ENCODE measurements around the gene KCNT1. TPM values are rescaled to one million over a fixed set of nuclear protein-coding genes. Genes with fewer than 3 reads are reported as not detected.

Gene KCNT1
- total RNA-seq, 4 donors from 2014 or later = 0.28 to 0.52 TPM; not detected in 2

DNA sequence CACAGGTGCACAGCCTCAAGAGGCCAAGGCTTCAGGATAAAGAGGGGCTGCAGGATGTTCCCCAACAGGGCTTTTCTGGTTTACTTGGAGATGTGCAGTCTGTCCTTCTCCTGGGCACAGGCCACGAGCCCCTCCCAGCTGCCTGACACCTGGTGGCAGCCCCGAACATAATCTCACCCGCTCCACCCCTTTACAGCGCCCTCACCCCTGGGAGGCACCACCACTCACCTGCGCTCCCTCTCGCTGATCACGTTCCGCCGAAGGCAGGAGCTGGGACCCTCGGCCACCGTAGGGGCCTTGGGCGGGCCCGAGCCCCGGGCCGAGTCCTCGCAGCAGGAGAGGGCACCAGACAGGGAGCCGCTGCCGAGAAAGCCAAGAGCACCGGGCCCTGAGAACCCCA is 3.2 kb upstream of the KCNT1 start:
- Histone ChIP-seq H3K9me3 (no peaks in the 10 kb centered on the region), H3K4me3 (no peak overlapping the region), H3K27me3 (peaks cover 4 to 8% of the 10 kb centered on the region in 2 donors), H3K27ac (no peak overlapping the region), H3K4me1 (peaks cover 0 to 9% of the 10 kb centered on the region in 2 donors), H3K36me3 (no peaks in the 10 kb centered on the region)
- no peak for TF ChIP-seq POLR2A (IDR thresholded peaks at IDR 0.05)
- no peak for TF ChIP-seq CTCF (IDR thresholded peaks at IDR 0.05)
- no peak for DNase-seq
- intact Hi-C loops (cut with DNase I; ENCODE audit: low total_unique reads) = no loop called here

DNA sequence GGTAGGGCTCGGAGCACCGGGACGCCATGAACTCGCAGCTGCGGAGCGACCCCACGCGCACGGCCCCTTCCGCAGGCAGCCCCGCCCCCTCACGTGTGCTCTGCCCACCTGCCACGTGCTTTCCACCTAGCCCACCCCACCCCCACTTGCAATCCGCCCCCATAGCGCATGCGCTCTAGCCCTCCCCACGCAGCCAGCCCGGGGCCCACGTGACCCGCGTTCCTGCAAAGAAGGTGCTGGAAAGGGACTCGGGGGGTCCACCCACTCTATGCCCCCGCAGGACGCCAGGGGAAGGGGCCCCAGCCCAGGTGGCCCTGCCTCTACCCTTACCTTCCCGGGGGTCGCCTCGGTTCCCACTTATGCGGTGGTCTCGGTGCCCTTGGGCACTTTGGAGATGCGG is 2.5 kb upstream of the KCNT1 start, which contains the start of gene SOHLH1:
SOHLH1 (minus strand) TSS at position 42 of the 400 bp plus-strand sequence; CDS start at position 28, 14 bp downstream.
- Histone ChIP-seq H3K27ac (no peak within 1 kb of the TSS), H3K4me1 (peaks cover 0 to 9% of the 10 kb centered on the region in 2 donors), H3K27me3 (peaks cover 4 to 14% of the 10 kb centered on the region in 2 donors), H3K9me3 (no peaks in the 10 kb centered on the region), H3K4me3 (no peak within 1 kb of the TSS), H3K36me3 (no peaks in the 10 kb centered on the region)
- intact Hi-C loops (cut with DNase I; ENCODE audit: low total_unique reads) = no loop called here
- no peak for TF ChIP-seq POLR2A (IDR thresholded peaks at IDR 0.05)
- no peak for TF ChIP-seq CTCF (IDR thresholded peaks at IDR 0.05)
- no peak for DNase-seq

GRCh38 chr9:135700525-135700924 is 1.5 kb upstream of the KCNT1 start:
- no peak overlapping the region for H3K27ac ChIP-seq
- H3K4me1 ChIP-seq = peaks cover 0 to 9% of the 10 kb centered on the region in 2 donors
- peaks cover 4 to 23% of the 10 kb centered on the region in 2 donors for H3K27me3 ChIP-seq
- no peak for DNase-seq
- H3K36me3 ChIP-seq = no peaks in the 10 kb centered on the region
- TF ChIP-seq POLR2A (IDR thresholded peaks at IDR 0.05) (no peak), CTCF (IDR thresholded peaks at IDR 0.05) (no peak)
- intact Hi-C loops (cut with DNase I; ENCODE audit: low total_unique reads) = no loop called here
- no peaks in the 10 kb centered on the region for H3K9me3 ChIP-seq
- no peak overlapping the region for H3K4me3 ChIP-seq

DNA sequence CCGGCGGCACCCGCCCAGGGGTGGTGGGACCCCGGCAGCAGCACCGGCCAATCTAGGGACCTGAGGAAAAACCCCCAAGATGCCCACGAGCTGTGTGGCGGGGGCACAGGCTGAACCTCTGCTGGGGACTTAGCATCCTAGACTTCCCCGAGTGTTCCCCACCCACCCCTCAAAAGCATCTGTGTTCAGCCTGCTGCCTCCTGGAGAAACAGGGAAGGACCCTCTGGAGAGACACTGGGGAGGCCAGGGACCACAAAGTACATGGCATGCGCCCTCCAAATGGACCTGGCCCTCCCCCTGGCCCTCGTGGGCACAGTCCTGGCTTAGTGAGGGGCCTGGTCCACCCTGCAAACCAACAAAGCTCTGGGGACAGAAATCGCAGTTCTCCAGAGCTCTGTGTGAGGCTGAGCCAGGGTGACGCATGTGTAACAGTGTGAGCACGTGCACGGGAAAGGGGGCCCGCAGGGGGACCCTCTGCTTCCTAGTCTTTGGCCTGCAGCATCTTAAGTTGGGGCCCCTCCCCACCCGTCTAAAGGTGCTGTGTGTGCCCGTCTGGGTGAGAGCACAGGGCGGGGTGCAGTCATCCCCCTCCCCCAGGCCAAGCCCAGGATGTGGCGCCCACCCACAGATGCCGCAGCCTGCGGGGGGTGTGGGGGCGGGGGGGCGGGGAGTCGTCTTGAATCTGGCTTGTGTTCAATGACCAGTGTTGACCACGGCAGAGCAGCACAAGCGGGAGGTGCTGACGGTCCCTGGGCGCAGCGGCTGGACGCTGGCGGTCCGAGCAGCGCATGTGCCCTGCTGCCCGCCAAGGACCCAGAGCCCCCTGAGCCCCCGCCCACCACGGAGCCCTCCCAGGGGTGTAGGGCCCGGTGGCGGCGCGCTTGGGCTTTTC is 672 bp upstream of the KCNT1 start:
- TF ChIP-seq CTCF (IDR thresholded peaks at IDR 0.05) (no peak), POLR2A (IDR thresholded peaks at IDR 0.05) (no peak)
- DNase-seq = no peak
- intact Hi-C loops (cut with DNase I; ENCODE audit: low total_unique reads) = no loop called here
- no peaks in the 10 kb centered on the region for H3K9me3 ChIP-seq
- H3K27ac ChIP-seq = no peak overlapping the region
- peaks cover 4 to 26% of the 10 kb centered on the region in 2 donors for H3K27me3 ChIP-seq
- peak overlapping the region in 1 of 2 donors; percentile 17 for H3K4me3 ChIP-seq
- H3K4me1 ChIP-seq = peaks cover 0 to 9% of the 10 kb centered on the region in 2 donors
- H3K36me3 ChIP-seq = no peaks in the 10 kb centered on the region

DNA sequence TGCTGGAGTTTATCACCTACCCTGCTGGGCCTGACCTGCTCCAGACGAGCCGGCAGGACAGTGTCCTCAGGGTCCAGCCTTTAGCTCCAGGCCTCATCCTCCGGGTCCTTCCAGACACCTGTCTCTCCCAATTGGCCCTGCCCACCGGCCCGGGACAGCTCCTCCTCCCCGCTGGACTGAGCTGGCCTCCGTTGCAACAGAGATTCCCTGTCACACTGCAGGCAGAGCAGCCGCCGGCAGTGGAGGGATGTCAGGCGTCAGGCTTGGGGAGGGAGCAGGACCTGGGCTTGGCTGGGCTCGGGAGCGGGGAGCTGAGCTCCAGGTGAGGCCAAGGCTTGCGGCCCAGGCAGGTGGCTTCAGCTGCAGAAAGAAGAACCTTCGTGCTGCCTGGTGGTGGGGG is 1.7 kb downstream of the KCNT1 start:
- H3K27ac ChIP-seq = no peak overlapping the region
- no peak for TF ChIP-seq POLR2A (IDR thresholded peaks at IDR 0.05)
- no peak for TF ChIP-seq CTCF (IDR thresholded peaks at IDR 0.05)
- intact Hi-C loops (cut with DNase I; ENCODE audit: low total_unique reads) = no loop called here
- H3K27me3 ChIP-seq = peaks cover 4 to 34% of the 10 kb centered on the region in 2 donors
- no peak overlapping the region for H3K4me3 ChIP-seq
- H3K4me1 ChIP-seq = peaks cover 0 to 9% of the 10 kb centered on the region in 2 donors
- no peaks in the 10 kb centered on the region for H3K9me3 ChIP-seq
- H3K36me3 ChIP-seq = no peaks in the 10 kb centered on the region
- no peak for DNase-seq

All from uterus (tissue), 4 donors.